Hepatocyte (in vitro differentiated cells): ENCODE data around the gene ENOPH1. TPM values are rescaled to one million over a fixed set of nuclear protein-coding genes. Genes with fewer than 3 reads are reported as not detected.

Experiments used
- DNase-seq: peaks from one replicate; pipeline ENCODE4 v3.0.0-alpha.2; 2016; ENCODE audit warnings: low spot score
- H2AFZ ChIP-seq: fragments of 200-600 bp; sonication (generic); 2 replicates; pipeline ENCODE4 v1.6.0; 2016; ENCODE audit warnings: antibody characterized with exemption, mild to moderate bottlenecking
- H3K27ac ChIP-seq: fragments of 200-600 bp; sonication (generic); 2 replicates; pipeline ENCODE4 v1.5.1; 2016; ENCODE audit warnings: mild to moderate bottlenecking
- H3K27me3 ChIP-seq: fragments of 200-600 bp; sonication (generic); 2 replicates; pipeline ENCODE4 v1.6.1; 2016
- H3K36me3 ChIP-seq: fragments of 200-600 bp; sonication (generic); replicated peaks from 2 replicates; pipeline ENCODE4 v1.5.1; 2016; ENCODE audit warnings: low read depth; ENCODE audit not compliant: insufficient read depth
- H3K4me1 ChIP-seq: fragments of 200-600 bp; sonication (generic); 2 replicates; pipeline ENCODE4 v1.5.1; 2016; ENCODE audit warnings: mild to moderate bottlenecking, moderate library complexity; ENCODE audit not compliant: insufficient read depth
- H3K4me2 ChIP-seq: fragments of 200-600 bp; sonication (generic); 2 replicates; pipeline ENCODE4 v1.6.0; 2016
- H3K4me3 ChIP-seq: fragments of 200-600 bp; sonication (generic); 2 replicates; pipeline ENCODE4 v1.5.1; 2016; ENCODE audit warnings: mild to moderate bottlenecking
- H3K79me2 ChIP-seq: fragments of 200-600 bp; sonication (generic); 2 replicates; pipeline ENCODE4 v1.6.0; 2017; ENCODE audit warnings: mild to moderate bottlenecking
- H3K9me2 ChIP-seq: fragments of 200-600 bp; sonication (generic); replicated peaks from 2 replicates; pipeline ENCODE4 v1.6.0; 2017; ENCODE audit warnings: mild to moderate bottlenecking; ENCODE audit not compliant: insufficient read depth
- H3K9me3 ChIP-seq: fragments of 200-600 bp; sonication (generic); 2 replicates; pipeline ENCODE4 v1.5.1; 2016; ENCODE audit warnings: low read depth, mild to moderate bottlenecking
- H4K20me1 ChIP-seq: fragments of 200-600 bp; sonication (generic); 2 replicates; pipeline ENCODE4 v1.6.0; 2016; ENCODE audit warnings: mild to moderate bottlenecking; ENCODE audit not compliant: insufficient read depth, poor library complexity, severe bottlenecking
- CTCF ChIP-seq: fragments of 200-600 bp; sonication (generic); IDR thresholded peaks from 2 replicates; pipeline ENCODE4 v1.5.1; 2016; ENCODE audit warnings: antibody characterized with exemption, mild to moderate bottlenecking; ENCODE audit not compliant: poor library complexity
- EZH2 ChIP-seq: fragments of 200-600 bp; sonication (generic); IDR thresholded peaks from 2 replicates; pipeline ENCODE4 v1.6.1; 2016; ENCODE audit warnings: antibody characterized with exemption, mild to moderate bottlenecking, borderline replicate concordance
- EZH2phosphoT487 ChIP-seq: fragments of 200-600 bp; sonication (generic); IDR thresholded peaks from one replicate; pipeline ENCODE4 v1.6.1; 2018; ENCODE audit warnings: antibody characterized with exemption, mild to moderate bottlenecking, low read depth, moderate library complexity; ENCODE audit not compliant: unreplicated experiment, severe bottlenecking
- WGBS: methylation state at CpG from one replicate; pipeline ENCODE4 v1.1.6; 2016; ENCODE audit warnings: low lambda C conversion rate; ENCODE audit errors: missing lambda C conversion rate; 5-methylcytosine and 5-hydroxymethylcytosine counted together
- polyA plus RNA-seq: library from polyadenylated mRNA; unstranded; fragments of >200 nt; fragmentation: Nextera tagmentation; extraction: Ambion mirVana; gene quantifications from 2 replicates; pipeline ENCODE4 v1.2.1, GENCODE V29; 2016
- total RNA-seq: library from RNA; depleted of rRNA; stranded (reverse); fragments of >200 nt; gene quantifications from 2 replicates; pipeline ENCODE4 v1.2.3, GENCODE V29; 2014

The ENOPH1 gene
- total RNA-seq: 51.9 and 59.6 TPM in 2 replicates
- 27.4 and 35.9 TPM in 2 replicates for polyA plus RNA-seq

DNA sequence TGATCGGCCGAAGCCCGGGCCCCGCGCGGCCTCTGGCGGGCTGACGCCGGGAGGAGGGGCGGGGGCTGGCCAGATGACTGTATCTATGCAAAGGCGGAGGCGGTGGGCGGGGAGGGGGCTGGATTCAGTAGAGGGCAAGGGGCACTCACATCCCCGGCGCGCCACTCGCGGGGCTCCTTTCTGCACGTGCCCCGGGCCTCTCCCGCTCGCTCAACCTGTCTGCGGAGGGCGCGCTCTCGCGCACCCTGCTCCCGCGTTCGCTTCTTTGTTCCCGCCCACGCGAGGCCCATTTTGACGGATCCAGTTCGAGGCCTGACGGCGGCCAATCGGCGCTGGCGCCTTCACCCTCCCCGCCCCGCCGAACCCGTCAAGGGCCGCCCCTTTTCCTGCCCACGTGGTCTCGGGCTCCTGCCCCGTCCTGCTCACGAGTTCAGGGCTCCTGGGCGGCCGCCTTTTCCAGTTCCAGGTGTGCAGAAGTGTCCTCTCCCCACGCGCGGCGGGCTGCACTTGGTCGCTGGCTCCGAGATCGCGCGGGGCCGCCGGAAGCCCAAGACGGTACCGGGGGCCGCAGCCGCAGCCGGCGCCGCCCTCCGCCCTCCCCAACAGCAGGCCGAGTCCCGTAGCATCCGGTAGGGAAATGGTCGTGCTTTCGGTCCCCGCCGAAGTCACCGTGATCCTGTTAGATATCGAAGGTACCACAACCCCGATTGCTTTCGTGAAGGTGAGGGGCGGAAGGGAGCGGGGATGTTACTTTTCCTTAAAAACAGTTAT is at the start of gene ENOPH1, which contains the start of gene HNRNPDL:
ENOPH1 (plus strand) TSS at position 398 of the 771 bp plus-strand sequence; CDS start at position 638, 240 bp downstream.
HNRNPDL (minus strand) TSS at position 270 of the 771 bp plus-strand sequence. CDS start 772 bp downstream, outside the sequence.
- H3K4me1 ChIP-seq: peaks cover 13% of the 10 kb centered on the region
- TF ChIP-seq CTCF: no peak
- TF ChIP-seq EZH2phosphoT487: no peak
- TF ChIP-seq EZH2: no peak
- H3K27ac ChIP-seq: peak within 1 kb of the TSS; percentile 99
- peaks cover 52% of the 10 kb centered on the region for H4K20me1 ChIP-seq
- H2AFZ ChIP-seq: peak within 1 kb of the TSS; percentile 90
- H3K79me2 ChIP-seq: peaks cover 83% of the 10 kb centered on the region
- H3K9me2 ChIP-seq: no peaks in the 10 kb centered on the region
- H3K36me3 ChIP-seq: no peaks in the 10 kb centered on the region
- H3K27me3 ChIP-seq: no peaks in the 10 kb centered on the region
- H3K4me2 ChIP-seq: peak within 1 kb of the TSS; percentile 83
- DNase-seq: peak; percentile 99
- no peaks in the 10 kb centered on the region for H3K9me3 ChIP-seq
- WGBS: 2% methylated on average over 50 of the region's 83 CpGs
- H3K4me3 ChIP-seq: peak within 1 kb of the TSS; percentile 87

- Histone ChIP-seq H3K4me2 (no peak overlapping the region), H3K4me3 (no peak overlapping the region), H2AFZ (no peak overlapping the region), H3K9me3 (no peaks in the 10 kb centered on the region), H3K9me2 (no peaks in the 10 kb centered on the region), H3K4me1 (no peaks in the 10 kb centered on the region), H3K36me3 (no peaks in the 10 kb centered on the region), H3K27me3 (no peaks in the 10 kb centered on the region), H3K79me2 (peaks cover 16% of the 10 kb centered on the region), H4K20me1 (peaks cover 4% of the 10 kb centered on the region), H3K27ac (no peak overlapping the region)
- WGBS: 90% methylated on average over 4 of the region's 4 CpGs
- TF ChIP-seq EZH2 (no peak), CTCF (no peak), EZH2phosphoT487 (no peak)
- no peak for DNase-seq
Measured at GRCh38 chr4:82380831-82381230, 49.6 kb upstream of the ENOPH1 start.

GRCh38 chr4:82381235-82381634 is 49.2 kb upstream of the ENOPH1 start:
- Histone ChIP-seq H3K4me3 (no peak overlapping the region), H3K9me3 (no peaks in the 10 kb centered on the region), H2AFZ (no peak overlapping the region), H3K27ac (no peak overlapping the region), H3K27me3 (no peaks in the 10 kb centered on the region), H4K20me1 (peaks cover 2% of the 10 kb centered on the region), H3K4me1 (no peaks in the 10 kb centered on the region), H3K4me2 (no peak overlapping the region), H3K36me3 (no peaks in the 10 kb centered on the region), H3K79me2 (peaks cover 12% of the 10 kb centered on the region), H3K9me2 (no peaks in the 10 kb centered on the region)
- WGBS: 91% methylated on average over 3 of the region's 3 CpGs
- TF ChIP-seq CTCF (no peak), EZH2phosphoT487 (no peak), EZH2 (no peak)
- DNase-seq: no peak
